Endodermal cell (in vitro differentiated cells): Measurements from ENCODE around the gene CNTN4. TPM values are rescaled to one million over a fixed set of nuclear protein-coding genes. Genes with fewer than 3 reads are reported as not detected.
"Not testable (repeated sequence)": the region's sequence is repeated elsewhere in the genome, so short reads cannot be mapped to it uniquely, and the experiment has no call there.

ENCODE experiments used
- DNase-seq: peaks from one replicate; pipeline ENCODE4 v3.0.0-alpha.2; 2017
- H3K27ac ChIP-seq: 2 replicates; pipeline ENCODE4 v1.5.1; 2013; ENCODE audit warnings: mild to moderate bottlenecking, low read depth, low read length, moderate library complexity
- H3K27me3 ChIP-seq: 2 replicates; pipeline ENCODE4 v1.6.1; 2013; ENCODE audit warnings: mild to moderate bottlenecking, low read length, moderate library complexity; ENCODE audit not compliant: insufficient read depth, control insufficient read depth, poor library complexity, severe bottlenecking
- H3K36me3 ChIP-seq: 2 replicates; pipeline ENCODE4 v1.7.0; 2013; ENCODE audit warnings: mild to moderate bottlenecking, low read length, moderate library complexity; ENCODE audit not compliant: control insufficient read depth, insufficient read depth
- H3K4me1 ChIP-seq: one replicate; pipeline ENCODE4 v1.7.0; 2013; ENCODE audit warnings: low read length; ENCODE audit not compliant: control insufficient read depth, insufficient read depth
- H3K4me3 ChIP-seq: 2 replicates; pipeline ENCODE4 v1.5.1; 2013; ENCODE audit warnings: mild to moderate bottlenecking, low read length, moderate library complexity
- H3K9ac ChIP-seq: 2 replicates; pipeline ENCODE4 v1.6.1; 2013; ENCODE audit warnings: mild to moderate bottlenecking, low read length, moderate library complexity; ENCODE audit not compliant: poor library complexity, severe bottlenecking; ENCODE audit errors: extremely low read depth
- H3K9me3 ChIP-seq: 2 replicates; pipeline ENCODE4 v1.6.1; 2013; ENCODE audit warnings: mild to moderate bottlenecking, low read length, moderate library complexity; ENCODE audit not compliant: control insufficient read depth
- H3K27ac Mint-ChIP-seq: 2 replicates; pipeline ENCODE4 v1.8.0; 2020; ENCODE audit warnings: mixed read lengths
- H3K27me3 Mint-ChIP-seq: 2 replicates; pipeline ENCODE4 v1.8.0; 2021; ENCODE audit warnings: mild to moderate bottlenecking, mixed read lengths; ENCODE audit not compliant: insufficient read depth
- H3K36me3 Mint-ChIP-seq: 2 replicates; pipeline ENCODE4 v1.8.0; 2020; ENCODE audit warnings: low read depth, mixed read lengths
- H3K4me1 Mint-ChIP-seq: 2 replicates; pipeline ENCODE4 v1.8.0; 2020; ENCODE audit warnings: mixed read lengths
- H3K4me3 Mint-ChIP-seq: 2 replicates; pipeline ENCODE4 v1.8.0; 2020; ENCODE audit warnings: mild to moderate bottlenecking, moderate library complexity, mixed read lengths
- H3K9me3 Mint-ChIP-seq: 2 replicates; pipeline ENCODE4 v1.8.0; 2020; ENCODE audit warnings: mild to moderate bottlenecking, mixed read lengths
- CTCF ChIP-seq: fragments of 200-600 bp; sonication (generic); conservative IDR thresholded peaks from 2 replicates; pipeline ENCODE4 v1.5.0; 2021; ENCODE audit warnings: antibody characterized with exemption, mild to moderate bottlenecking
- WGBS, 2 experiments: methylation state at CpG; one replicate each; pipeline versions ENCODE4 v1.1.5 to v1.1.7; 2013; ENCODE audit warnings: missing lambda C conversion rate in 2 of 2, mixed read lengths in 1 of 2; ENCODE audit not compliant: insufficient coverage in 1 of 2, insufficient read length in 1 of 2; 5-methylcytosine and 5-hydroxymethylcytosine counted together
- total RNA-seq, 2 donors: library from RNA; stranded (reverse); fragmentation: NEBNext Ultra II Directional in 1 of 2; extraction: Animal tissue kit (Norgen Biotek cat#: 25700) in 1 of 2; gene quantifications; 2 replicates in 1 of 2; 3 replicates in 1 of 2; pipeline ENCODE4 v1.2.1, GENCODE V29; 2021

The CNTN4 gene
- total RNA-seq, 2 donors from 2014 or later, result 10.8 to 11.1 TPM

GRCh38 chr3:2525968-2526367 is 427.3 kb downstream of the CNTN4 start:
- no peak for DNase-seq
- Mint-ChIP-seq H3K27ac (no peak overlapping the region), H3K27me3 (no peaks in the 10 kb centered on the region)

GRCh38 chr3:2526926-2527325 is 428.3 kb downstream of the CNTN4 start:
- no peaks in the 10 kb centered on the region for H3K9me3 ChIP-seq
- no peaks in the 10 kb centered on the region for H3K4me1 ChIP-seq
- Mint-ChIP-seq H3K27me3 (no peaks in the 10 kb centered on the region), H3K27ac (no peak overlapping the region), H3K4me1 (no peaks in the 10 kb centered on the region), H3K36me3 (no peaks in the 10 kb centered on the region), H3K9me3 (no peaks in the 10 kb centered on the region), H3K4me3 (no peak overlapping the region)
- DNase-seq, result no peak
- WGBS, 2 experiments, result 73 to 75% methylated on average over 1 of the region's 1 CpG
- no peak overlapping the region for H3K27ac ChIP-seq
- no peak for TF ChIP-seq CTCF
- no peak overlapping the region for H3K9ac ChIP-seq
- no peaks in the 10 kb centered on the region for H3K27me3 ChIP-seq
- no peaks in the 10 kb centered on the region for H3K36me3 ChIP-seq
- H3K4me3 ChIP-seq, result no peak overlapping the region

More at GRCh38 chr3:2525968-2526367, 427.3 kb downstream of the CNTN4 start:
- TF ChIP-seq CTCF, result no peak
- H3K4me3 ChIP-seq, result no peak overlapping the region
- H3K9ac ChIP-seq, result no peak overlapping the region
- no peaks in the 10 kb centered on the region for H3K36me3 ChIP-seq
- no peaks in the 10 kb centered on the region for H3K4me1 Mint-ChIP-seq
- no peaks in the 10 kb centered on the region for H3K27me3 ChIP-seq
- no peaks in the 10 kb centered on the region for H3K9me3 Mint-ChIP-seq
- H3K36me3 Mint-ChIP-seq, result no peaks in the 10 kb centered on the region
- H3K9me3 ChIP-seq, result no peaks in the 10 kb centered on the region
- H3K4me3 Mint-ChIP-seq, result no peak overlapping the region
- H3K27ac ChIP-seq, result no peak overlapping the region
- WGBS, 2 experiments, result 93% methylated on average over 2 of the region's 2 CpGs; no CpG with 5 or more reads in 1 of the 2 experiments
- H3K4me1 ChIP-seq, result no peaks in the 10 kb centered on the region

GRCh38 chr3:2527328-2527727 is 428.7 kb downstream of the CNTN4 start:
- H3K4me1 ChIP-seq, H3K27me3 Mint-ChIP-seq, H3K9me3 ChIP-seq, H3K27ac ChIP-seq, H3K4me3 Mint-ChIP-seq, DNase-seq, H3K27me3 ChIP-seq, H3K36me3 ChIP-seq, H3K9ac ChIP-seq, H3K4me1 Mint-ChIP-seq, H3K4me3 ChIP-seq, H3K36me3 Mint-ChIP-seq, H3K27ac Mint-ChIP-seq, H3K9me3 Mint-ChIP-seq: not testable (repeated sequence)
- WGBS, 2 experiments, result 75% methylated on average over 6 of the region's 8 CpGs; no CpG with 5 or more reads in 1 of the 2 experiments

- H3K27me3 Mint-ChIP-seq, H3K4me1 ChIP-seq, H3K27ac ChIP-seq, H3K27ac Mint-ChIP-seq, DNase-seq, H3K9me3 ChIP-seq, H3K4me1 Mint-ChIP-seq, H3K9me3 Mint-ChIP-seq, H3K4me3 Mint-ChIP-seq, H3K4me3 ChIP-seq, H3K9ac ChIP-seq, H3K36me3 Mint-ChIP-seq, H3K27me3 ChIP-seq, H3K36me3 ChIP-seq: not testable (repeated sequence)
- WGBS, 2 experiments, result 90 to 100% methylated on average over 1 to 4 of the region's 6 CpGs
Observed at GRCh38 chr3:2534767-2535166, 436.1 kb downstream of the CNTN4 start.
